ENCODE results near the gene ARID3B.
"Not testable (repeated sequence)": the region's sequence is repeated elsewhere in the genome, so short reads cannot be mapped to it uniquely, and the experiment has no call there.

The ARID3B gene

DNA sequence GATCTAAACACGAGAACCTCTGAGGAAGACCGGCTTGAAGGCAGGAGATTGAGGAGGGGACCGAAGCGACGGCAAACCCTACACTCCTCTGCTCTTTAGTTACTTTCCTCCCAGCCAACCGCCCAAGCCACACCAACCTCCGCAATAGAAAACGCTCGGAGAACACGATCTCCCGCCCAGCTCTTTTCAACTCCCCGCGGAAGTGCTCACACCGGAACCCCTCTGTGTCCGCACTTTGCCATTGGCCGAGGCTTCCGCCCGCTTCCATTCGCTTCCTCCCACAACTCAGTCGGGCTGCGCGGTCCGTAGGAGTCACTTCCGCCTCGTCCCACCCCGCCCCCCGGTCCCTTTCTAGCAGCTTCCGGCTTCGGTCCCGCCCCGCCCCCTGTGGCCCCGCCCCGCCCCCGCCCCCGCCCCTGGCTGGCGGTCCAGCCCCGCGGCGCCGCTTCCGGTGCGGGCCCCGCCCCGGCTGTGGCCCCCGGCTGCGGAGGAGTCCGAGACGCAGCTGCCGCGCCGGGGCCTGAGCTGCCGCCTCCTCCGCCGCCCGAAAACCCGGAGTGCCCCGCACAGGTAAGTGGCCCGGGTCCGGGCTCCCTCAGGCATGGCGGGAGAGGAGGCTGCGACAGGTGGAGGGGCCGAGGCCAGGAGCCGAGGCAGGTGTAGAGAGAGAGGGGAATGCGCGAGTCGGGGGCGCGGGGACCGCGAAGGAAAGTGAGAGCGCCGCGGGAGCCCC is at the start of gene ARID3B:
ARID3B (plus strand) TSS at position 460 of the 733 bp plus-strand sequence. CDS start 2,717 bp downstream, outside the sequence.
- DNase-seq = peak; percentile 98

DNA sequence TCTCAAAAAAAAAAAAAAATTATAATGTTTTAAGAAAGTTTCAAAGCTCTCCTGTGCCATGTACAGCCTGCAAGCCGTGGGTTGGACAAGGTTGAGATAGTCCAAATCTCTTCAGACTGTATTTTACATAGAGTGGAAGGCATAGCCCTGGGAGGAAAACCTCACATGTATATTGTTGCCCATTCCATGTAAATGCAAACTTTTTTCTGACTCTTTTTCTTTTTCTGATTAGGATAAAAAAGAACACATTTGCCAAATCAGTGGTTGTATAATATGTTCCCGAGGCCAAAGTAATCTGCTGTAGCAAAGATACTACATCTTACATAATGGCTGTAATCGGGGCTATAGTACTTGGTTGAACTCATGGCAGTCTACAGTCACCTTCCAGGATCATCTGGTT is 44.4 kb upstream of the ARID3B start:
- DNase-seq = no peak

DNA sequence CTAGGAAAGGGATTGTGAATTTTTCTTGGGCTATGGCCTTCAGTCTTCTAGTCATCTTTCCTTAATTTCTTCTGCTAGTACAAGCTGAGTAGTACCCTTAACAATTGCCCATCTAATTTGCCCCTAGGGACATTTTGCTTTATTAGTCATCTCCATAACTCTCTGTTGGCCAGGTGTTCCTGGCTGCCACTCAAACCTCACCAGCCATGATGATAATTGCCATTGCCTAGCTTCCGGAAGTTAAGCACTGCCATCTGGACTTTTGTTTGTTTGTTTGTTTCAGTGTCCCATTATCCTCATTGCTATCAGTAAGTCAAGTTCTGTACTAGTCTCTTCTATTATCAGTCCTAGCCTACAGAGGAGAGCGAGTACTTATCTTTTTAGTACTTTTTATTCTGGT is 43.4 kb upstream of the ARID3B start:
- no peak for DNase-seq

DNA sequence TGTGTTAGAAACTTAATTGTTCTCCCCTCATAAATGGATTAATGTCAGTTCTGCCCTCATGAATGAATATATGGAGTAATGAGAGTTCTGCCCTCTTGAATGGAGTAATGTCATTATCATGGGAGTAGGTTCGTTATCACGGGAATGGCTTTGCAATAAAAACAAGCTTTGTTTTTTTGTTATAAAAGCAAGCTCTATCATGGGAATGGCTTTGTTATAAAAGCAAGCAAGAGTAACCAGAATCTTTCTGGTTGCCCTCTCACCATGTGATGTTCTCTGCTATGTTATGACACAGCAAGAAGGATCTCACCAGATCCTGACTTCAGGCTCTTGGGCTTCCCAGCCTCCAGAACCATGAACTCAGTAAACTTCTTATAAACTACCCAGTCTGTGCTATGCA is 41.7 kb upstream of the ARID3B start:
- DNase-seq = no peak

GRCh38 chr15:74500401-74500800 is 40.6 kb upstream of the ARID3B start:
- no peak for DNase-seq

- no peak for DNase-seq
Measured at GRCh38 chr15:74502301-74502700, 38.7 kb upstream of the ARID3B start.

GRCh38 chr15:74504418-74504817 is 36.6 kb upstream of the ARID3B start:
- DNase-seq = no peak

- DNase-seq = no peak
Measured at GRCh38 chr15:74504836-74505235, 36.2 kb upstream of the ARID3B start.

DNA sequence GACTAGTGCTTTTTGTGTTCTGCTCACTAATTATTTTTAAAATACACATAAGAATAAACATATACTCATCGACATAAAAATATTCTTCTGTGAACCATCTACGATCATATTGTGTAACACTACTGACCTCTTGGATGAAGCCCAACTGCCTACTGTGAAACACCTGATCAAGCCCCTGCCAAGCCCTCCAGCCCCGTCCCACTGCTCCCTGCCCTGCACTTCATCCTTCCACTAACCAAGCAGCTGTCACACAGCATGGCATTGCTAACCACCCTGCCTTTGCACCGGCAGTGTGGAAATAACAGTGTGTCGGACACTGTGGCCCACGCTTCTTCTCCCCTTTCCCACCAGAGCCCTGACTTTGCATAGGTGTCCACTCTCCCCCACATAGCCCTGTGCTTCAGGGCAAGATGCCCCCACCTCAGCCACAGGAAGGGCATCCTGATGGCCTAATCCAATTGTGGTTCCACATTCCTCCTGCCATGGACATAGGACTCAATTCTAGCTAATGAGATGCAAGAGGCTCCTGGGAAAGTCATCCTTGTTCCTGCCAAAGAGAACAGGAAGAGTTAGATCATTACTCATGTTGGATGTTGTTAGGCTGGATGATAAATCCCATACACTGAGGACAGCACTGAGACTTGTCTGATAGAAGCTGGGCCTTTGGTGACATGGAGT is 35.0 kb upstream of the ARID3B start:
- no peak for DNase-seq

DNA sequence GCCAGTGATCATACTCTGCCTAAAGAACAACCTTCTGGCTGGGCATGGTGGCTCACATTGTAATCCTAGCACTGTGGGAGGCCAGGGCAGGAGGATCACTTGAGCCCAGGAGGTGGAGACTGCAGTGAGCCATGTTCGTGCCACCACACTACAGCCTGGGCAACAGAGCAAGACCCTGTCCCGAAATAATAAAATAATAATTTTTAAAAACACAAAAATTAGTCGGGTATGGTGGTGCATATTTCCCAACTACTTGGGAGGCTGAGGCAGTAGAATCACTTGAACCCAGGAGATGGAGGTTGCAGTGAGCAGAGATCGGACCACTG is 34.5 kb upstream of the ARID3B start:
- no peak for DNase-seq

GRCh38 chr15:74511583-74511982 is 29.4 kb upstream of the ARID3B start:
- DNase-seq = no peak

GRCh38 chr15:74514059-74514458 is 27.0 kb upstream of the ARID3B start:
- not testable (repeated sequence) for DNase-seq

DNA sequence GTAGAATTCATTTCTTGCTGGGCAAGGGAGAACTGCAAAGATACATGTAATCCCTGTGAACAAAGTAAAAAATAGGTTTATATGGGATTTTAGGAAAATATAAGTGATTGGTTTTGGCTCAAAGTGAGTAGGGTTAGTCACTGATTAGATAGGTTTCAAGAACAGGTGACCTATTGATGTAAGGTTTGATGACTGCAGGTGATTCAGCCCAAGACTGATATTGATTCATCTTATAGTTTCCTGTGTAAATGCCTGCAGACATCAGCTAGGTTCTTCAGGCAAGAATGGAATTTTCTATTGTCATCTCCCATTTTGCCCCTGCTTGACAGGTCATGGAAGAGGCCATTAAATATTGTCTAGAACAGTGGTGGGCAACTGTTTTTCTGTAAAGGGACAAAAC is 23.9 kb upstream of the ARID3B start:
- DNase-seq = no peak

- no peak for DNase-seq
Measured at GRCh38 chr15:74519311-74519710, 21.7 kb upstream of the ARID3B start.

DNA sequence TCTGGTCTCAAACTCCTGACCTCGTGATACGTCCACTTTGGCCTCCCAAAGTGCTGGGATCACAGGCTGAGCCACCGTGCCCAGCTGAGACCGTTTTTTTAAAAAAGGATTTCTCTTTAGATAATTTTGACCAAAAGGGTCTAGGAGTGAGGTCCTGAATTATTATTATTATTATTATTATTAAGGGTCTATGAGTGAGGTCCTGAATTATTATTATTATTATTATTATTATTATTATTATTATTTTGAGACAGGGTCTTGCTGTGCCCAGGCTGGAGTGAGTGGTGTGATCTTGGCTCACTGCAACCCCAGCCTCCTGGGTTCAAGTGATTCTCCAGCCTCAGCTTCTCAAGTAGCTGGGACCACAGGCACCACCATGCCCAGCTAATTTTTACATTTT is 20.6 kb upstream of the ARID3B start:
- DNase-seq = no peak

DNA sequence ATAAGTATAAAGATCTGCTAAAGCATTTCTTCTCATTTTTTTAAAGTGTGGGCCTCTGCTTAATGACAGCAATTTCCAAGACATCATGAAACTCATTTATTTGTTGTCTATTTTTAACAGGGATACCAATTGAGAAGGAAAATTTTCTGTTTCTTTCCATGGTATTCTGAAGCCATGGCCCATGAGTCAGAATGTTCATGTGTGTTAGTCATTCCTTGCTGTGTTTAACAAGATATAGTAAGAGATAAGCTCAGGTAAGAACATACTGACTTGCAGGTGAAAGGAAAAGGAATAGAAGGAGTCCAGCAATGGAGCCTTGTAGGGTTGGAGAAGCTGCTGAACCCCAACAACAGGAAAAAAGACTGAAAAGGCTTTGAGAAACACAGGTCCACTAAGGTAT is 17.0 kb upstream of the ARID3B start:
- DNase-seq = no peak

- no peak for DNase-seq
Measured at GRCh38 chr15:74525309-74525708, 15.7 kb upstream of the ARID3B start.

GRCh38 chr15:74525945-74526344 is 15.1 kb upstream of the ARID3B start:
- no peak for DNase-seq

- no peak for DNase-seq
Measured at GRCh38 chr15:74528876-74529275, 12.1 kb upstream of the ARID3B start.

- DNase-seq = no peak
Measured at GRCh38 chr15:74529921-74530320, 11.1 kb upstream of the ARID3B start.

DNA sequence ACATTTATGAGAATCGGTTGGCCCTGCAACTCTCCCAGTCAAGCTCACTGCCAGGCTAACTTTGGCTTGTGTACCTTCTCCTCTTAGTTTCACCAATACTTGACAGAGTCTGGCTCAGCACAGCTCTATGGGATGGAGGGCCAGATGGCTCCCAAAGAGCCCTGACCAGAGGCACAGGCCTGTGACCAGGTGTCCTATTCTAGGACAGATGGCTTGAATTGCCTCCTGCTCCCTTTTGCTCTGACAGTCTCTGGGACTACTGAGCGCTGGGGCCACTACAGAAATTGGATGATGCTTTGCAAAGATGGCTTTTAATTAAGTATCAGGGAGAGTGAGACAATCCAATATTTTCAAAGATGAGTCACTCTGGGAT is 10.3 kb upstream of the ARID3B start:
- DNase-seq = no peak

DNA sequence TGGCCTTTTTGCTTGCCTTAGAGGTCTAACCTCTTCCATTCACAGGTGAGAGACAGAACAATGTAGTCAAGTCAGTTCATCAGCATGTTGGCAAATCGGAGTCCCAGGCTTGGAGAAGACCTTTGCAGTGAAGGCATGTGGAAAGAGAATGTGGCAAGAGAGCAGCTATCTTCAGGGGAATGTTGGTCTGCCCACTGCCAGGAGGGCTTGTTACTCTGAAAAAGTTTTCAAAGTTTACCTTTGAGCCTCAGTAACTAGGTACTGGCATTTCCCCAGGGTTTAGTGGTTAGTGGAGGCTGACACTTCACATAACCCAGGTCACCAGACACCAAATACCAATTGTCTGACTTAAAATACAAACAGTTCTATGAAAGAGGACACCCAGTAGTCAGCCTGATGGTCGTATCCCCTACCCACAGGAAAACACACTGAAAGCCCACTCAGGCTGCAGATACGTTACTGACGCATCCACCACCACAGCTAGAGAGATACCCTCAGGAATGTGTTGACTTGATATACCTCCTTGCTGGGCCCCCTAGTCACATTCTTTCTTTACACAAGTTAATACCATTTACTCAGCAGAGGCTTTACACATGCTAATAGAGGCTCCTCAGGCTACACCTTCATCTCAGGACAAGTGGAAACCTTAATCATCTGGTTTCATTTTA is 9.7 kb upstream of the ARID3B start:
- DNase-seq = no peak

GRCh38 chr15:74535388-74536084 is 5.5 kb upstream of the ARID3B start:
- no peak for DNase-seq

DNA sequence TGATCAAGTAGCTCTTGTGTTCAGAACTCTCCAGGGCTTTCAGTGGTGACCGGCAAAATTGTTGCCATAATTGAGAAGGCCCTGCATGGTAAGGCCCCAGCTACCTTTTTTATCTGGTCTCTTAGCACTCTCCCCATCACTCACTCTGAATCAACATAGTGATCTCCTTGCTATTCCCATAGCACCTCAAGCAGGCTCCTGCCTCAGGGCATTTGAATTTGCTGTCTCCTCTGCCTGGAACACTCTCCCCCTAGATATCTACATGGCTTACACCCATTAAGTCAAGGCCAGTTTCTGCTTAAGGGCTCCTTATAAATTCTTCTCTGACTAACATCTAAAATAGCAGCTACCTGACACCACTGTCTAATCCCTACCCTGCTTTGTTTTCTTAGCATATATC is 3.3 kb upstream of the ARID3B start:
- no peak for DNase-seq

Data from activated CD4-positive, alpha-beta T cell treated with anti-CD3 and anti-CD28 coated beads for 48 hours (primary cell).